Small intestine (tissue), 7 donors: ENCODE measurements around the gene ACOX1. TPM values are rescaled to one million over a fixed set of nuclear protein-coding genes. Genes with fewer than 3 reads are reported as not detected.

ENCODE experiments used
- DNase-seq, 2 donors: peaks; one replicate each; pipeline versions ENCODE4 v3.0.0 to v3.0.0-alpha.2; 2013
- FAIRE-seq: peaks from 2 replicates; lab custom pipeline; 2012; peaks lifted over from hg19 to GRCh38; lab: Jason Lieb, UNC
- H3K27ac ChIP-seq, 3 donors: one replicate each; pipeline ENCODE4 v1.5.1; 2013; ENCODE audit warnings: low read length in 2 of 3, mild to moderate bottlenecking in 2 of 3, control low read depth in 1 of 3, inconsistent platforms in 1 of 3, low read depth in 1 of 3, moderate library complexity in 1 of 3
- H3K27me3 ChIP-seq, 3 donors: one replicate each; pipeline ENCODE4 v1.6.1; 2013; ENCODE audit warnings: low read length in 3 of 3, inconsistent platforms in 1 of 3; ENCODE audit not compliant: control insufficient read depth in 3 of 3, insufficient read depth in 3 of 3
- H3K36me3 ChIP-seq, 3 donors: one replicate each; pipeline ENCODE4 v1.6.1; 2013; ENCODE audit warnings: low read length in 3 of 3, inconsistent platforms in 1 of 3, low read depth in 1 of 3, mild to moderate bottlenecking in 1 of 3, moderate library complexity in 1 of 3; ENCODE audit not compliant: control insufficient read depth in 3 of 3, insufficient read depth in 2 of 3
- H3K4me1 ChIP-seq, 3 donors: one replicate each; pipeline ENCODE4 v1.6.1; 2013; ENCODE audit warnings: low read length in 2 of 3, inconsistent platforms in 1 of 3, low read depth in 1 of 3, mild to moderate bottlenecking in 1 of 3, moderate library complexity in 1 of 3; ENCODE audit not compliant: control insufficient read depth in 3 of 3, insufficient read depth in 2 of 3
- H3K4me3 ChIP-seq, 3 donors: one replicate each; pipeline ENCODE4 v1.5.1; 2013; ENCODE audit warnings: low read length in 3 of 3, control low read depth in 1 of 3, inconsistent platforms in 1 of 3, low read depth in 1 of 3, mild to moderate bottlenecking in 1 of 3, moderate library complexity in 1 of 3
- H3K9me3 ChIP-seq, 2 donors: one replicate each; pipeline ENCODE4 v1.6.1; 2013; ENCODE audit warnings: low read depth in 1 of 2, low read length in 1 of 2; ENCODE audit not compliant: control insufficient read depth in 2 of 2, insufficient read depth in 1 of 2
- WGBS, 3 donors: extraction: QIAGEN DNeasy Blood & Tissue Kit; methylation state at CpG; one replicate each; pipeline ENCODE4 v1.1.7; 2013; 5-methylcytosine and 5-hydroxymethylcytosine counted together
- polyA plus RNA-seq, 4 donors: library from polyadenylated mRNA; stranded (reverse) in 3 of 4; unstranded in 1 of 4; fragments of 200-250 nt in 3 of 4; fragments of 120-200 nt in 1 of 4; gene quantifications; one replicate each; pipeline versions ENCODE4 v1.2.1 to v1.2.3, GENCODE V29; 2013
- donor health status: healthy with polysubstance abuse.
- donor health status: control.
- donor health status: control.
- donor health status: Bipolar disorder and iron deficiency.
- donor health status: healthy.

Gene ACOX1
- polyA plus RNA-seq, 4 donors: 20.6 to 111 (median 62.5) TPM

DNA sequence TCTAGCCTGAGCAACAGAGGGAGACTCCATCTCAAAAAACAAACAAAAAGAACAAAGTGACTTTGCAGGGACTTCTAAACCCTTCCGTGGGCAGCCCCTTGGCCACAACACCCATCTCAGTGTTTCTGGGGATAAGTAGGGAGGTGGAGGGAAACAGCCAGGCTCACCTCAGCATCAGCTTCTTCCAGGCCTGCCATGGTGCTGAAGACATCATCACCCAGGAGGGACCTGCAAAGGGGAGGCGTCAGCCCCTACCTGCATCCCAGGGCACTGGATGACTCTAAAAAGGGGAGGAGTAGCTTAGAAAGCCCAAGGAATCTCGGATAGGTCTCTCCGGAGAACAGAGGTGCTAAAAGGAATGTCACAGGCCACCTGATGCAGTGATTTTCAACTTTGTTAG lies 47.9 kb downstream of the ACOX1 start:
- FAIRE-seq (no peak), DNase-seq (no peak)
- Histone ChIP-seq H3K4me1 (peaks cover 0 to 22% (median 0%) of the 10 kb centered on the region in 3 donors), H3K36me3 (peaks cover 0 to 35% (median 0%) of the 10 kb centered on the region in 3 donors), H3K27me3 (no peaks in the 10 kb centered on the region), H3K4me3 (no peak overlapping the region), H3K9me3 (no peaks in the 10 kb centered on the region), H3K27ac (no peak overlapping the region)
- WGBS, 3 donors: 92 to 94% (median 94%) methylated on average over 4 of the region's 4 CpGs

GRCh38 chr17:75927286-75927922 lies 51.6 kb downstream of the ACOX1 start:
- FAIRE-seq: no peak
- WGBS, 3 donors: 36 to 62% (median 62%) methylated on average over 6 of the region's 6 CpGs
- Histone ChIP-seq H3K27ac (peak overlapping the region in 1 of 3 donors; percentile 71), H3K36me3 (peaks cover 0 to 64% (median 0%) of the 10 kb centered on the region in 3 donors), H3K4me1 (peaks cover 0 to 48% (median 8%) of the 10 kb centered on the region in 3 donors), H3K9me3 (no peaks in the 10 kb centered on the region), H3K4me3 (no peak overlapping the region), H3K27me3 (no peaks in the 10 kb centered on the region)
- peak; percentile 36 to 83 for DNase-seq

- DNase-seq: peak in 1 of 2 donors; percentile 62
- Histone ChIP-seq H3K36me3 (peaks cover 0 to 69% (median 0%) of the 10 kb centered on the region in 3 donors), H3K4me3 (no peak overlapping the region), H3K4me1 (peaks cover 0 to 55% (median 8%) of the 10 kb centered on the region in 3 donors), H3K9me3 (no peaks in the 10 kb centered on the region), H3K27ac (peak overlapping the region in 1 of 3 donors; percentile 71), H3K27me3 (no peaks in the 10 kb centered on the region)
- WGBS, 3 donors: 75 to 87% (median 82%) methylated on average over 4 of the region's 4 CpGs
- no peak for FAIRE-seq
These were observed 52.5 kb downstream of the ACOX1 start for GRCh38 chr17:75926456-75926855.

DNA sequence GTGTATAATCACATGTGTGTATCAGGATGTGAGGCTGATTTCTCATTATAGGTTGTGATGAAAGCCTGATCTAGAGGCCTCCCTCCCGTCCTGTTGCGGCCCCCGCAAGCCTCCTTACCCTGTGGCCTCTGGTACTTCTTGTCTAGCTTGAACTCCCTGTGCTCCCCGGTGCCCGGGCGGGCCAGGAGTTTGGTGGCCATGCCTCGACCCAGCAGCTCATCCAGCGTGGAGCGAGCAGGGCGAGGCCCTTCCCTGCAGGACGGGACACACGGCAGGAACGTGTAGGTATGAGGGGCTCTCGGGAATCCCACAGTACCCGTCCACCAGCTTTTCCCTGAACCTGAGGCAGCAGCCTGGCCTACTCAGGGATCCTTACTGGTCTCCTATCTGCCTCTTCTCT lies 53.1 kb downstream of the ACOX1 start:
- Histone ChIP-seq H3K36me3 (peaks cover 0 to 70% (median 0%) of the 10 kb centered on the region in 3 donors), H3K27me3 (no peaks in the 10 kb centered on the region), H3K9me3 (no peaks in the 10 kb centered on the region), H3K27ac (peak overlapping the region in 1 of 3 donors; percentile 71), H3K4me3 (no peak overlapping the region), H3K4me1 (peaks cover 0 to 55% (median 8%) of the 10 kb centered on the region in 3 donors)
- FAIRE-seq (no peak), DNase-seq (no peak)
- 93 to 97% (median 96%) methylated on average over 14 to 15 of the region's 15 CpGs for WGBS, 3 donors

- DNase-seq (no peak), FAIRE-seq (no peak)
- Histone ChIP-seq H3K27ac (no peak overlapping the region), H3K9me3 (no peaks in the 10 kb centered on the region), H3K4me1 (peaks cover 0 to 55% (median 8%) of the 10 kb centered on the region in 3 donors), H3K27me3 (no peaks in the 10 kb centered on the region), H3K4me3 (no peak overlapping the region), H3K36me3 (peaks cover 0 to 77% (median 0%) of the 10 kb centered on the region in 3 donors)
- 94 to 98% (median 95%) methylated on average over 11 of the region's 11 CpGs for WGBS, 3 donors
These were observed 53.9 kb downstream of the ACOX1 start for GRCh38 chr17:75925103-75925502.

DNA sequence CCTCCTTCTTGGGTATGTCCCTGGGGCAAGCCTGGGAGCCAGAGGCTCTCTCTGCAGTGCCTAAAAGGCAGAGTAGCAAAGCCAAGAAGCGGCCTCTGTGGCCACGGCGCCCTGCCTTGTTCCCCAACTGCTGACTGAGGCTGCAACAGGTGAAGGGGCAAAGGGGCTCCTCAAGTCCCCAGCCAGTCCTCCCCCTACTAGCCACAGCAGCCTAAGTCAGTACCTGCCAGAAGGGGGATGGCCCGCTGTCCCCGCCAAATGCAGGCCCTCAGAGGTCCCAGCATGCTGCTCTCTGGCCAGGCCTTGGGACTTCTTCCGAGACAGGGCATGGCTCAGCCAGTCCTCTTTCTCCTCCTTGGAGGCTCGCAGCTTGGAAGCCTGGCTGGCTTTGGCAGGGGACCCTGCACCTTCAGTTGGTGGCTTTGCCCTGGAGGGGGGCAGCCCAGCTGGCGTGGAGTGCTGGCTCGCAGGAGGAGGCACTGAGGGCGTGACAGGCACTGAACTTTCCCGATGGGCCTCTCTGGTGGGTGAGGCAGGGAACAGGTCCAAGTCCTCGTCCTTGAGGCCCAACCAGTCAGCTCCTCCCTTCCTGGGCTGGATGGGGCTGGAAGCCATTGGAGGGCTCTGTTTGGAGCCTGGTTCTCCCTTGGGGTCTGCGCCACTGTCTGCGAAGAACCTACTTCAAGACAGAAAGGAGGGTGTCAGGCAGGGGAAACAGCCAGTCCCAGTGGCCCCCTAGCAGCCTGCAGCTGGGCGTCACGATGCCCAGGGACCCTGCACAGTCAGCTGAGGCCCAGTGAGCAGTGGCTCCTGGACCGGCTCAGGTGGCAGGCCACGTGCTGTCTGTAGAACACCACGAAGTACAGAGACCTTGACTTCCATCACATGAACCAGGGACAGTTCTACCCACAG lies 55.7 kb downstream of the ACOX1 start:
- Histone ChIP-seq H3K4me1 (peaks cover 0 to 54% (median 8%) of the 10 kb centered on the region in 3 donors), H3K9me3 (no peaks in the 10 kb centered on the region), H3K27me3 (no peaks in the 10 kb centered on the region), H3K36me3 (peaks cover 0 to 88% (median 0%) of the 10 kb centered on the region in 3 donors), H3K4me3 (peak overlapping the region in 1 of 3 donors; percentile 24), H3K27ac (peak overlapping the region in 1 of 3 donors; percentile 75)
- FAIRE-seq (no peak), DNase-seq (peak; percentile 75 to 81)
- 51 to 77% (median 74%) methylated on average over 19 of the region's 19 CpGs for WGBS, 3 donors

GRCh38 chr17:75922173-75922961 lies 56.6 kb downstream of the ACOX1 start:
- DNase-seq (no peak), FAIRE-seq (no peak)
- Histone ChIP-seq H3K4me1 (peaks cover 0 to 46% (median 8%) of the 10 kb centered on the region in 3 donors), H3K9me3 (no peaks in the 10 kb centered on the region), H3K27me3 (no peaks in the 10 kb centered on the region), H3K36me3 (peaks cover 0 to 89% (median 0%) of the 10 kb centered on the region in 3 donors), H3K4me3 (peak overlapping the region in 1 of 3 donors; percentile 24), H3K27ac (peak overlapping the region in 1 of 3 donors; percentile 75)
- WGBS, 3 donors: 92 to 94% (median 92%) methylated on average over 18 of the region's 18 CpGs
